Hematopoietic multipotent progenitor cell (in vitro differentiated cells): Measurements from ENCODE around the gene PLGRKT. TPM values are rescaled to one million over a fixed set of nuclear protein-coding genes. Genes with fewer than 3 reads are reported as not detected.
"Not testable (repeated sequence)": the region's sequence is repeated elsewhere in the genome, so short reads cannot be mapped to it uniquely, and the experiment has no call there.

Experiments
- DNase-seq, 3 donors: peaks; one replicate each; pipeline ENCODE4 v3.0.0-alpha.2; 2011 to 2015; ENCODE audit warnings: low read depth in 2 of 3, low spot score in 2 of 3
- total RNA-seq: library from RNA; depleted of rRNA; stranded (reverse); fragments of >200 nt; gene quantifications from one replicate; pipeline ENCODE4 v1.2.3, GENCODE V29; 2012

PLGRKT gene
- total RNA-seq, 1 donor, result 3.8 TPM

GRCh38 chr9:5433841-5434810 lies 3.6 kb downstream of the PLGRKT start:
- DNase-seq, result not testable (repeated sequence)

- DNase-seq, result not testable (repeated sequence)
Measured at GRCh38 chr9:5433328-5433727, 4.4 kb downstream of the PLGRKT start.

GRCh38 chr9:5432890-5433289 lies 4.8 kb downstream of the PLGRKT start:
- DNase-seq, result not testable (repeated sequence)

- no peak for DNase-seq
Measured at GRCh38 chr9:5430912-5431311, 6.8 kb downstream of the PLGRKT start.

GRCh38 chr9:5429873-5430564 lies 7.7 kb downstream of the PLGRKT start:
- DNase-seq, result no peak

- no peak for DNase-seq
Measured at GRCh38 chr9:5428794-5429528, 8.8 kb downstream of the PLGRKT start.

- DNase-seq, result no peak
Measured at GRCh38 chr9:5428172-5428571, 9.6 kb downstream of the PLGRKT start.

- no peak for DNase-seq
Measured at GRCh38 chr9:5427005-5427404, 10.7 kb downstream of the PLGRKT start.

GRCh38 chr9:5425006-5425628 lies 12.6 kb downstream of the PLGRKT start:
- peak in 2 of 3 donors; percentile 18 to 61 for DNase-seq

- DNase-seq, result no peak
Measured at GRCh38 chr9:5422276-5422675, 15.4 kb downstream of the PLGRKT start.

GRCh38 chr9:5421163-5421562 lies 16.6 kb downstream of the PLGRKT start:
- no peak for DNase-seq

GRCh38 chr9:5419987-5420386 lies 17.7 kb downstream of the PLGRKT start:
- DNase-seq, result no peak

GRCh38 chr9:5418481-5418880 lies 19.2 kb downstream of the PLGRKT start:
- DNase-seq, result no peak

- DNase-seq, result no peak
Measured at GRCh38 chr9:5416953-5417352, 20.8 kb downstream of the PLGRKT start.

GRCh38 chr9:5408596-5408995 lies 29.1 kb downstream of the PLGRKT start:
- no peak for DNase-seq

GRCh38 chr9:5402217-5402616 lies 35.5 kb downstream of the PLGRKT start:
- no peak for DNase-seq

- DNase-seq, result not testable (repeated sequence)
Measured at GRCh38 chr9:5397547-5397946, 40.2 kb downstream of the PLGRKT start.

GRCh38 chr9:5395428-5395827 lies 42.3 kb downstream of the PLGRKT start:
- no peak for DNase-seq

- DNase-seq, result not testable (repeated sequence)
Measured at GRCh38 chr9:5393976-5394375, 43.7 kb downstream of the PLGRKT start.

GRCh38 chr9:5393497-5393896 lies 44.2 kb downstream of the PLGRKT start:
- DNase-seq, result no peak

GRCh38 chr9:5392285-5392684 lies 45.4 kb downstream of the PLGRKT start:
- no peak for DNase-seq
